Fibroblast of lung (primary cell): ENCODE measurements around the gene ANKRD26. TPM values are rescaled to one million over a fixed set of nuclear protein-coding genes. Genes with fewer than 3 reads are reported as not detected.

Experiments used
- DNase-seq, 2 donors: peaks; one replicate each; pipeline versions ENCODE4 v3.0.0 to v3.0.0-alpha.2; 2010; ENCODE audit warnings: low read depth in 2 of 2
- H2AFZ ChIP-seq: 2 replicates; pipeline ENCODE4 v1.5.1; 2012; ENCODE audit warnings: low read length, control low read depth, inconsistent platforms
- H3K27ac ChIP-seq: 2 replicates; pipeline ENCODE4 v1.5.1; 2011; ENCODE audit warnings: low read length, control low read depth; ENCODE audit not compliant: insufficient read depth
- H3K27me3 ChIP-seq: 2 replicates; pipeline ENCODE4 v1.5.1; 2011; ENCODE audit warnings: mild to moderate bottlenecking, low read length; ENCODE audit not compliant: control insufficient read depth, insufficient read depth
- H3K36me3 ChIP-seq: 2 replicates; pipeline ENCODE4 v1.5.1; 2011; ENCODE audit warnings: low read length; ENCODE audit not compliant: control insufficient read depth, insufficient read depth
- H3K4me1 ChIP-seq: 2 replicates; pipeline ENCODE4 v1.5.1; 2011; ENCODE audit warnings: low read length; ENCODE audit not compliant: control insufficient read depth, insufficient read depth; ENCODE audit errors: extremely low read depth
- H3K4me2 ChIP-seq: 2 replicates; pipeline ENCODE4 v1.5.1; 2011; ENCODE audit warnings: low read length, control low read depth; ENCODE audit not compliant: insufficient read depth; ENCODE audit errors: extremely low read depth
- H3K4me3 ChIP-seq, 4 experiments: fragments of 200-600 bp in 1 of 4; sonication (generic) in 1 of 4; replicated peaks in 1 of 4; 2 replicates each; pipeline ENCODE4 v1.5.1; 2011 to 2016; ENCODE audit warnings: low read length in 4 of 4, low read depth in 3 of 4, mild to moderate bottlenecking in 3 of 4, control low read depth in 2 of 4, inconsistent platforms in 1 of 4, mixed read lengths in 1 of 4; ENCODE audit not compliant: insufficient read depth in 1 of 4; ENCODE audit errors: control extremely low read depth in 1 of 4
- H3K79me2 ChIP-seq: 2 replicates; pipeline ENCODE4 v1.5.1; 2012; ENCODE audit warnings: mild to moderate bottlenecking, low read length, inconsistent platforms; ENCODE audit not compliant: control insufficient read depth, insufficient read depth
- H3K9ac ChIP-seq: 2 replicates; pipeline ENCODE4 v1.5.1; 2011; ENCODE audit warnings: mild to moderate bottlenecking, low read length, control low read depth; ENCODE audit not compliant: insufficient read depth
- H3K9me3 ChIP-seq: 2 replicates; pipeline ENCODE4 v1.5.1; 2012; ENCODE audit warnings: low read depth, low read length; ENCODE audit not compliant: control insufficient read depth, insufficient read depth
- H4K20me1 ChIP-seq: 2 replicates; pipeline ENCODE4 v1.5.1; 2011; ENCODE audit warnings: low read length; ENCODE audit not compliant: control insufficient read depth, insufficient read depth; ENCODE audit errors: extremely low read depth
- EZH2 ChIP-seq: IDR thresholded peaks from 2 replicates; pipeline ENCODE4 v1.5.1; 2012; ENCODE audit warnings: low read length, control low read depth, mild to moderate bottlenecking; ENCODE audit errors: missing control alignments
- polyA plus RNA-seq, 2 donors: library from polyadenylated mRNA; depleted of rRNA in 1 of 2; stranded (reverse) in 1 of 2; unstranded in 1 of 2; fragments of >200 nt; gene quantifications; 2 replicates each; pipeline ENCODE4 v1.2.1, GENCODE V29; 2011 to 2012; ENCODE audit warnings: missing spikeins in 1 of 2
- total RNA-seq: library from RNA; depleted of rRNA; stranded (reverse); fragments of >200 nt; gene quantifications from 2 replicates; pipeline ENCODE4 v1.2.1, GENCODE V29; 2014
- TF ChIP-seq, protein P1 (sequence below), 2 donors: IDR thresholded peaks in 1 of 2; conservative IDR thresholded peaks in 1 of 2; 1 replicate in 1 of 2; 2 replicates in 1 of 2; pipeline ENCODE4 v1.5.1; 2011 to 2012; ENCODE audit warnings: low read length in 2 of 2, control low read depth in 1 of 2, inconsistent platforms in 1 of 2, low read depth in 1 of 2, mild to moderate bottlenecking in 1 of 2

ANKRD26 gene
- total and polyA plus RNA-seq, 2 donors (not counting 1 experiment from before 2014, with no cell fraction given), result 1.9 to 11.7 TPM

GRCh38 chr10:27143686-27144085 is 43.4 kb upstream of the ANKRD26 start:
- Histone ChIP-seq H3K4me3 (no peak overlapping the region), H3K79me2 (peaks cover 23% of the 10 kb centered on the region), H3K36me3 (peaks cover 6% of the 10 kb centered on the region), H3K4me2 (no peak overlapping the region), H3K4me1 (no peaks in the 10 kb centered on the region), H2AFZ (no peak overlapping the region), H3K9me3 (no peaks in the 10 kb centered on the region), H3K27me3 (no peaks in the 10 kb centered on the region), H4K20me1 (no peaks in the 10 kb centered on the region), H3K27ac (no peak overlapping the region), H3K9ac (no peak overlapping the region)
- TF ChIP-seq EZH2, result no peak
- TF ChIP-seq, protein P1, sequence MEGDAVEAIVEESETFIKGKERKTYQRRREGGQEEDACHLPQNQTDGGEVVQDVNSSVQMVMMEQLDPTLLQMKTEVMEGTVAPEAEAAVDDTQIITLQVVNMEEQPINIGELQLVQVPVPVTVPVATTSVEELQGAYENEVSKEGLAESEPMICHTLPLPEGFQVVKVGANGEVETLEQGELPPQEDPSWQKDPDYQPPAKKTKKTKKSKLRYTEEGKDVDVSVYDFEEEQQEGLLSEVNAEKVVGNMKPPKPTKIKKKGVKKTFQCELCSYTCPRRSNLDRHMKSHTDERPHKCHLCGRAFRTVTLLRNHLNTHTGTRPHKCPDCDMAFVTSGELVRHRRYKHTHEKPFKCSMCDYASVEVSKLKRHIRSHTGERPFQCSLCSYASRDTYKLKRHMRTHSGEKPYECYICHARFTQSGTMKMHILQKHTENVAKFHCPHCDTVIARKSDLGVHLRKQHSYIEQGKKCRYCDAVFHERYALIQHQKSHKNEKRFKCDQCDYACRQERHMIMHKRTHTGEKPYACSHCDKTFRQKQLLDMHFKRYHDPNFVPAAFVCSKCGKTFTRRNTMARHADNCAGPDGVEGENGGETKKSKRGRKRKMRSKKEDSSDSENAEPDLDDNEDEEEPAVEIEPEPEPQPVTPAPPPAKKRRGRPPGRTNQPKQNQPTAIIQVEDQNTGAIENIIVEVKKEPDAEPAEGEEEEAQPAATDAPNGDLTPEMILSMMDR (conservative IDR thresholded peaks at IDR 0.05 in 1 of 2, IDR thresholded peaks at IDR 0.05 in 1 of 2; ENCODE audit: low read depth in 1 of 2, low read length in 2 of 2), result no peak
- DNase-seq, result no peak

GRCh38 chr10:27138277-27138676 is 38.0 kb upstream of the ANKRD26 start:
- Histone ChIP-seq H3K79me2 (no peaks in the 10 kb centered on the region), H2AFZ (no peak overlapping the region), H3K4me2 (no peak overlapping the region), H3K27me3 (no peaks in the 10 kb centered on the region), H3K9me3 (no peaks in the 10 kb centered on the region), H3K4me3 (no peak overlapping the region), H3K4me1 (no peaks in the 10 kb centered on the region), H3K27ac (no peak overlapping the region), H4K20me1 (no peaks in the 10 kb centered on the region), H3K9ac (no peak overlapping the region), H3K36me3 (peaks cover 2% of the 10 kb centered on the region)
- TF ChIP-seq, protein P1 (conservative IDR thresholded peaks at IDR 0.05 in 1 of 2, IDR thresholded peaks at IDR 0.05 in 1 of 2; ENCODE audit: low read depth in 1 of 2, low read length in 2 of 2), result no peak
- no peak for TF ChIP-seq EZH2
- no peak for DNase-seq

DNA sequence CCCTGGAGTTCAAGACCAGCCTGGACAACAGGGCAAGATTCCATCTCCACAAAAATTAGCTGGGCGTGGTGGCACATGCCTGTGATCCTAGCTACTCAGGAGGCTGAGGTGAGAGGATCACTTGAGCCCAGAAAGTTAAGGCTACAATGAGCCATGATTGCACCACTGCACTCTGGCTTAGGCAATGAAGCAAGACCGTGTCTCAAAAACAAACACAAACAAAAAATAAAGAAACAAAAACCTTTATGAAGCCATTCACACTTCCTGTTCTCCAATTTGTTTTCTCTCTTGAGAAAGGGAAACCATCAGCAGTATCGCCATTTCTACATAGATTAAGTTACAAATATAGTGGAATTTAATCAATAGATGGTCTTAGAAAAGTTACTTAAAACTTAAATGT is 34.1 kb upstream of the ANKRD26 start:
- H3K9me3 ChIP-seq, result no peaks in the 10 kb centered on the region
- H3K27me3 ChIP-seq, result no peaks in the 10 kb centered on the region
- H4K20me1 ChIP-seq, result no peaks in the 10 kb centered on the region
- no peaks in the 10 kb centered on the region for H3K36me3 ChIP-seq
- no peak overlapping the region for H3K9ac ChIP-seq
- no peak overlapping the region for H3K27ac ChIP-seq
- no peaks in the 10 kb centered on the region for H3K79me2 ChIP-seq
- H2AFZ ChIP-seq, result no peak overlapping the region
- no peak for DNase-seq
- no peak overlapping the region for H3K4me2 ChIP-seq
- TF ChIP-seq, protein P1 (conservative IDR thresholded peaks at IDR 0.05 in 1 of 2, IDR thresholded peaks at IDR 0.05 in 1 of 2; ENCODE audit: low read depth in 1 of 2, low read length in 2 of 2), result no peak
- no peak for TF ChIP-seq EZH2
- H3K4me1 ChIP-seq, result no peaks in the 10 kb centered on the region
- no peak overlapping the region for H3K4me3 ChIP-seq
